Liver (tissue), 9 donors: ENCODE measurements around the gene PITPNC1. TPM values are rescaled to one million over a fixed set of nuclear protein-coding genes. Genes with fewer than 3 reads are reported as not detected.

Experiments used
- DNase-seq: peaks from one replicate; pipeline ENCODE4 v3.0.0-alpha.2; 2017; ENCODE audit warnings: low spot score
- H3K27ac ChIP-seq, 2 donors: one replicate each; pipeline ENCODE4 v1.7.0; 2013; ENCODE audit warnings: inconsistent platforms in 2 of 2, low read length in 2 of 2, control low read depth in 1 of 2, low read depth in 1 of 2, mild to moderate bottlenecking in 1 of 2
- H3K27me3 ChIP-seq, 4 donors: one replicate each; pipeline versions ENCODE4 v1.6.1 to v1.7.0; 2013; ENCODE audit warnings: low read length in 3 of 4, inconsistent platforms in 1 of 4, mild to moderate bottlenecking in 1 of 4, moderate library complexity in 1 of 4; ENCODE audit not compliant: control insufficient read depth in 4 of 4, insufficient read depth in 4 of 4
- H3K36me3 ChIP-seq, 4 donors: one replicate each; pipeline versions ENCODE4 v1.6.1 to v1.7.0; 2013; ENCODE audit warnings: low read length in 3 of 4, mild to moderate bottlenecking in 3 of 4, low read depth in 1 of 4, moderate library complexity in 1 of 4; ENCODE audit not compliant: control insufficient read depth in 4 of 4, insufficient read depth in 3 of 4
- H3K4me1 ChIP-seq, 4 donors: one replicate each; pipeline versions ENCODE4 v1.6.1 to v1.7.0; 2013; ENCODE audit warnings: low read length in 3 of 4, mild to moderate bottlenecking in 3 of 4, moderate library complexity in 1 of 4; ENCODE audit not compliant: control insufficient read depth in 4 of 4, insufficient read depth in 4 of 4
- H3K4me3 ChIP-seq, 3 donors: one replicate each; pipeline versions ENCODE4 v1.6.1 to v1.7.0; 2013; ENCODE audit warnings: low read length in 3 of 3, control low read depth in 1 of 3, low read depth in 1 of 3, mild to moderate bottlenecking in 1 of 3
- H3K9ac ChIP-seq, 2 donors: one replicate each; pipeline ENCODE4 v1.7.0; 2013; ENCODE audit warnings: low read length in 2 of 2, mild to moderate bottlenecking in 2 of 2, moderate library complexity in 2 of 2, control low read depth in 1 of 2, low read depth in 1 of 2
- H3K9me3 ChIP-seq, 4 donors: one replicate each; pipeline versions ENCODE4 v1.6.1 to v1.7.0; 2013; ENCODE audit warnings: low read length in 3 of 4; ENCODE audit not compliant: control insufficient read depth in 4 of 4
- EGR1 ChIP-seq, 2 donors: IDR thresholded peaks; 2 replicates each; pipeline ENCODE4 v1.6.1; 2016 to 2018; ENCODE audit warnings: antibody characterized with exemption in 2 of 2, low read depth in 2 of 2
- FOXA1 ChIP-seq: IDR thresholded peaks from 2 replicates; pipeline ENCODE4 v1.6.1; 2016; ENCODE audit warnings: antibody characterized with exemption
- FOXA2 ChIP-seq: IDR thresholded peaks from 2 replicates; pipeline ENCODE4 v1.6.1; 2016; ENCODE audit warnings: antibody characterized with exemption
- GABPA ChIP-seq, 2 donors: IDR thresholded peaks in 1 of 2; conservative IDR thresholded peaks in 1 of 2; 2 replicates each; pipeline ENCODE4 v1.6.1; 2016; ENCODE audit warnings: antibody characterized with exemption in 2 of 2, mild to moderate bottlenecking in 1 of 2, moderate library complexity in 1 of 2
- HNF4A ChIP-seq, 2 donors: conservative IDR thresholded peaks; 2 replicates each; pipeline ENCODE4 v1.6.1; 2016; ENCODE audit warnings: antibody characterized with exemption in 2 of 2, mild to moderate bottlenecking in 2 of 2
- HNF4G ChIP-seq: IDR thresholded peaks from 2 replicates; pipeline ENCODE4 v1.6.1; 2016; ENCODE audit warnings: antibody characterized with exemption
- JUND ChIP-seq, 2 donors: IDR thresholded peaks; 2 replicates each; pipeline ENCODE4 v1.6.1; 2016; ENCODE audit warnings: antibody characterized with exemption in 2 of 2
- MAX ChIP-seq: IDR thresholded peaks from 2 replicates; pipeline ENCODE4 v1.6.1; 2016; ENCODE audit warnings: antibody characterized with exemption
- NR2F2 ChIP-seq: IDR thresholded peaks from 2 replicates; pipeline ENCODE4 v1.6.1; 2016; ENCODE audit warnings: antibody characterized with exemption
- RAD21 ChIP-seq, 2 donors: IDR thresholded peaks; 2 replicates each; pipeline ENCODE4 v1.6.1; 2016; ENCODE audit warnings: antibody characterized with exemption in 2 of 2, mild to moderate bottlenecking in 2 of 2
- RXRA ChIP-seq, 2 donors: IDR thresholded peaks; 2 replicates each; pipeline ENCODE4 v1.6.1; 2017 to 2018; ENCODE audit warnings: antibody characterized with exemption in 2 of 2, mild to moderate bottlenecking in 1 of 2
- SP1 ChIP-seq: IDR thresholded peaks from 2 replicates; pipeline ENCODE4 v1.6.1; 2018; ENCODE audit warnings: antibody characterized with exemption, mild to moderate bottlenecking
- TAF1 ChIP-seq: conservative IDR thresholded peaks from 2 replicates; pipeline ENCODE4 v1.6.1; 2016; ENCODE audit warnings: antibody characterized with exemption, mild to moderate bottlenecking
- YY1 ChIP-seq: IDR thresholded peaks from 2 replicates; pipeline ENCODE4 v1.6.1; 2016; ENCODE audit warnings: antibody characterized with exemption, mild to moderate bottlenecking
- WGBS: extraction: QIAGEN DNeasy Blood & Tissue Kit; methylation state at CpG from one replicate; pipeline ENCODE4 v1.1.7; 2013; 5-methylcytosine and 5-hydroxymethylcytosine counted together
- polyA plus RNA-seq, 2 donors: library from polyadenylated mRNA; stranded (reverse) in 1 of 2; unstranded in 1 of 2; fragments of 200-250 nt in 1 of 2; fragments of >200 nt in 1 of 2; fragmentation: Nextera tagmentation in 1 of 2; extraction: Ambion mirVana in 1 of 2; gene quantifications; one replicate each; pipeline versions ENCODE4 v1.2.1 to v1.2.3, GENCODE V29; 2013 to 2015
- total RNA-seq, 2 donors: library from RNA; depleted of rRNA; stranded (reverse); fragments of >200 nt; gene quantifications; one replicate each; pipeline ENCODE4 v1.2.3, GENCODE V29; 2014
- TF ChIP-seq, protein P1 (sequence below): IDR thresholded peaks from 2 replicates; pipeline ENCODE4 v1.6.1; 2016; ENCODE audit warnings: antibody characterized with exemption
- TF ChIP-seq, protein P2 (sequence below): IDR thresholded peaks from 2 replicates; pipeline ENCODE4 v1.6.1; 2016; ENCODE audit warnings: antibody characterized with exemption, mild to moderate bottlenecking
- donor health status: healthy.
- donor health status: healthy.
- donor health status: healthy.
- donor health status: healthy.
- donor health status: healthy.

Gene PITPNC1
- total and polyA plus RNA-seq, 4 donors: 2.3 to 10.2 (median 5.7) TPM

GRCh38 chr17:67554634-67555033 lies 177.6 kb downstream of the PITPNC1 start:
- no peak for DNase-seq
- TF ChIP-seq RXRA (IDR thresholded peaks at IDR 0.05) (no peak), RAD21 (IDR thresholded peaks at IDR 0.05) (no peak), FOXA2 (no peak), JUND (IDR thresholded peaks at IDR 0.05) (no peak)
- 83% methylated on average over 6 of the region's 6 CpGs for WGBS
- Histone ChIP-seq H3K4me3 (no peak overlapping the region), H3K27ac (no peak overlapping the region), H3K36me3 (no peaks in the 10 kb centered on the region), H3K9ac (no peak overlapping the region), H3K4me1 (no peaks in the 10 kb centered on the region), H3K9me3 (no peaks in the 10 kb centered on the region), H3K27me3 (no peaks in the 10 kb centered on the region)

- Histone ChIP-seq H3K4me1 (no peaks in the 10 kb centered on the region), H3K36me3 (no peaks in the 10 kb centered on the region), H3K27me3 (no peaks in the 10 kb centered on the region), H3K27ac (no peak overlapping the region), H3K9ac (no peak overlapping the region), H3K4me3 (no peak overlapping the region), H3K9me3 (no peaks in the 10 kb centered on the region)
- 98% methylated on average over 1 of the region's 1 CpG for WGBS
- TF ChIP-seq FOXA1 (no peak), NR2F2 (no peak), MAX (no peak), HNF4A (conservative IDR thresholded peaks at IDR 0.05) (no peak), HNF4G (no peak), JUND (IDR thresholded peaks at IDR 0.05) (no peak), GABPA (IDR thresholded peaks at IDR 0.05 in 1 of 2, conservative IDR thresholded peaks at IDR 0.05 in 1 of 2) (no peak)
- DNase-seq: no peak
These were observed 178.8 kb downstream of the PITPNC1 start for GRCh38 chr17:67555855-67556254.

GRCh38 chr17:67557052-67557845 lies 180.2 kb downstream of the PITPNC1 start:
- Histone ChIP-seq H3K36me3 (no peaks in the 10 kb centered on the region), H3K4me1 (no peaks in the 10 kb centered on the region), H3K9ac (no peak overlapping the region), H3K27ac (no peak overlapping the region), H3K4me3 (no peak overlapping the region), H3K27me3 (no peaks in the 10 kb centered on the region), H3K9me3 (no peaks in the 10 kb centered on the region)
- WGBS: 95% methylated on average over 11 of the region's 11 CpGs
- DNase-seq: no peak
- no peak for TF ChIP-seq JUND (IDR thresholded peaks at IDR 0.05)
- TF ChIP-seq SP1: no peak
- TF ChIP-seq RAD21 (IDR thresholded peaks at IDR 0.05): no peak

GRCh38 chr17:67557921-67558320 lies 180.8 kb downstream of the PITPNC1 start:
- Histone ChIP-seq H3K9ac (no peak overlapping the region), H3K4me1 (no peaks in the 10 kb centered on the region), H3K4me3 (no peak overlapping the region), H3K27ac (no peak overlapping the region), H3K27me3 (no peaks in the 10 kb centered on the region), H3K9me3 (no peaks in the 10 kb centered on the region), H3K36me3 (no peaks in the 10 kb centered on the region)
- DNase-seq: no peak
- TF ChIP-seq GABPA (IDR thresholded peaks at IDR 0.05 in 1 of 2, conservative IDR thresholded peaks at IDR 0.05 in 1 of 2) (no peak), HNF4G (no peak), SP1 (no peak), NR2F2 (no peak), FOXA2 (no peak), JUND (IDR thresholded peaks at IDR 0.05) (no peak), HNF4A (conservative IDR thresholded peaks at IDR 0.05) (no peak), TAF1 (no peak), EGR1 (IDR thresholded peaks at IDR 0.05; ENCODE audit: low read depth in 2 of 2) (no peak), FOXA1 (no peak), YY1 (no peak), MAX (no peak), RXRA (IDR thresholded peaks at IDR 0.05) (no peak)
- TF ChIP-seq, protein P1, sequence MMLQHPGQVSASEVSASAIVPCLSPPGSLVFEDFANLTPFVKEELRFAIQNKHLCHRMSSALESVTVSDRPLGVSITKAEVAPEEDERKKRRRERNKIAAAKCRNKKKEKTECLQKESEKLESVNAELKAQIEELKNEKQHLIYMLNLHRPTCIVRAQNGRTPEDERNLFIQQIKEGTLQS: no peak
- TF ChIP-seq, protein P2, sequence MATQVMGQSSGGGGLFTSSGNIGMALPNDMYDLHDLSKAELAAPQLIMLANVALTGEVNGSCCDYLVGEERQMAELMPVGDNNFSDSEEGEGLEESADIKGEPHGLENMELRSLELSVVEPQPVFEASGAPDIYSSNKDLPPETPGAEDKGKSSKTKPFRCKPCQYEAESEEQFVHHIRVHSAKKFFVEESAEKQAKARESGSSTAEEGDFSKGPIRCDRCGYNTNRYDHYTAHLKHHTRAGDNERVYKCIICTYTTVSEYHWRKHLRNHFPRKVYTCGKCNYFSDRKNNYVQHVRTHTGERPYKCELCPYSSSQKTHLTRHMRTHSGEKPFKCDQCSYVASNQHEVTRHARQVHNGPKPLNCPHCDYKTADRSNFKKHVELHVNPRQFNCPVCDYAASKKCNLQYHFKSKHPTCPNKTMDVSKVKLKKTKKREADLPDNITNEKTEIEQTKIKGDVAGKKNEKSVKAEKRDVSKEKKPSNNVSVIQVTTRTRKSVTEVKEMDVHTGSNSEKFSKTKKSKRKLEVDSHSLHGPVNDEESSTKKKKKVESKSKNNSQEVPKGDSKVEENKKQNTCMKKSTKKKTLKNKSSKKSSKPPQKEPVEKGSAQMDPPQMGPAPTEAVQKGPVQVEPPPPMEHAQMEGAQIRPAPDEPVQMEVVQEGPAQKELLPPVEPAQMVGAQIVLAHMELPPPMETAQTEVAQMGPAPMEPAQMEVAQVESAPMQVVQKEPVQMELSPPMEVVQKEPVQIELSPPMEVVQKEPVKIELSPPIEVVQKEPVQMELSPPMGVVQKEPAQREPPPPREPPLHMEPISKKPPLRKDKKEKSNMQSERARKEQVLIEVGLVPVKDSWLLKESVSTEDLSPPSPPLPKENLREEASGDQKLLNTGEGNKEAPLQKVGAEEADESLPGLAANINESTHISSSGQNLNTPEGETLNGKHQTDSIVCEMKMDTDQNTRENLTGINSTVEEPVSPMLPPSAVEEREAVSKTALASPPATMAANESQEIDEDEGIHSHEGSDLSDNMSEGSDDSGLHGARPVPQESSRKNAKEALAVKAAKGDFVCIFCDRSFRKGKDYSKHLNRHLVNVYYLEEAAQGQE: no peak
- 91% methylated on average over 5 of the region's 5 CpGs for WGBS
